DLD1 (cell line): ENCODE data around the gene TMOD1.

Experiments
- in situ Hi-C: cut with HindIII; loops from 2 replicates; pipeline ENCODE4 v1.10.0; 2017; ENCODE audit warnings: low sequenced_read_pairs

Gene TMOD1

DNA sequence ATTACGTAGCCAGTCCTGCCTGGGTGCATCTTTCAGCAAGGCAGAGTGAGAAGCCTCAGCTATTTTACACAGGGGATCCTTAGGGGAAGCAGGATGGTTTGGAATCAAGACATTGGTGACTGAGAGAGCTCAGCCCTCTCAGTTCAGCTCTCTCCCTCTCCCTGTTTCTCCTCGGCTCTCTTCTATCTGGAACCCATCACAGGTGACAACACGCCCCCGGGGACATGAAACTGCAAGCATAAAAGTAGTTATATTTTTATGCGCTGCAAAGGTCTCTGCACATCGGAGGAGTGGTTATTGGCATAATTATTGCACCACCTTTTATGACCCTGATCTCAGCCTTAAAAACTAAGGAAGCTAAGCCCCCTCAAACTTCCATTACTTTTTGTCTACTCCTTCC lies 14.2 kb downstream of the TMOD1 start:
- in situ Hi-C loops = no loop called here

DNA sequence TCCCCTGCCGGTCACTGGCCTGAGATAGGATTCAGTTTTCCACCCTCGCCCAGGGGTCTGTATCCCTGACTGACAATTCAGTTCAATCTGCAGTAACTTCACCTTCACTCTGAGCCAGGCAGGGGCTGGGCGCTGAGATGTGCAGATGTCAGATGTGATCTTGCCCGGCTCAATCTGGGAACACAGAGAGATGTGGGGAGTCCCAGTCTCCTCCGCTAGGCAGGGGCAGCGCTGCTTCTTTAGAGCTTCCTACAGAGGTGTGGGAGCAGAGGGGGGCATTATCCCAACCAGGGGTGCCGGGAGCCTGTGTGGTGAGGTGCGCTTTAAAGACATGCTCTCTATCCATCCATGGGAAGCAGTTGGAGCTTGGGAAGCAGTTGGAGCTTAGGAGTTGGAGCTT lies 14.6 kb downstream of the TMOD1 start:
- in situ Hi-C loops = no loop called here

- in situ Hi-C loops = no loop called here
These were observed 16.0 kb downstream of the TMOD1 start for GRCh38 chr9:97517331-97518089.

GRCh38 chr9:97518166-97518908 lies 16.9 kb downstream of the TMOD1 start:
- in situ Hi-C loops = no loop called here

DNA sequence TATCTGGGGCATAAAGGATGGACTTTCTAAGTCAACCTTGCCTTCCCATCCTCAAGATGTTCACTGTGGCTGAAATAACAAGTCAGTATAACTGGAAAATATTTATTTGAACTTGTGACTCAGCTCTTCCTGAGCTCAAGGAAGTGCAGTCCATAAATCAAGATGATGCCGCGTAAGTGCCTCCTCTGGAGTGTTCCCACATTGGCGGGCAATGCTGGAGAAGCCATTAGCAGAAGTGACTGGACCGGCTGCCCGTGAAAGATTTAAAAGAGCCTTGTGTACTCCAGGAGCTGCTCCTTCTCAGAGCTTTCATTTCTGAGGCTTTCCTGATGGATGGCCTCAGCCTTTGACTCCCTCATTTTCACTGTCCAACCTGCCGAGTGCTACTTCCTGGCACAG lies 17.4 kb downstream of the TMOD1 start:
- in situ Hi-C loops = no loop called here

- in situ Hi-C loops = no loop called here
These were observed 18.0 kb downstream of the TMOD1 start for GRCh38 chr9:97519441-97519970.

- in situ Hi-C loops = no loop called here
These were observed 20.3 kb downstream of the TMOD1 start for GRCh38 chr9:97521576-97522333.

DNA sequence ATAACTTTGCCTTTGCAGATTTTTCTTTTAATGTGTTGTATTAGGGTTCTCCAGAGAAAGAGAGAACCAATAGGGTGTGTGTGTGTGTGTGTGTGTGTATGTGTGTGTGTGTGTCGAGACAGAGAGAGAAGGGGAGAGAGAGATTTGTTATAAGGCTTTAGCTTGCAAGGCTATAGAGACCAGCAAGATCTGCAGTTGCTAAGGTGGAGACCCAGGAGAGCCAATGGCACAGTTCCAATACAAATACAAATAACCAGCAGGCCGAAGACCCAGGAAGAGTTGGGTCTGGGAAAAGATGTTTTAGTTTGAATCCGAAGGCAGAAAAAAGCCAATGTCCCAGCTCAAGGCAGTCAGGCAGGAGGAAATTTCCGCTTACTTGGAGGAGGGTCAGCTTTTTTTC lies 23.0 kb downstream of the TMOD1 start:
- in situ Hi-C loops = no loop called here

- in situ Hi-C loops = no loop called here
These were observed 24.0 kb downstream of the TMOD1 start for GRCh38 chr9:97525451-97525850.

DNA sequence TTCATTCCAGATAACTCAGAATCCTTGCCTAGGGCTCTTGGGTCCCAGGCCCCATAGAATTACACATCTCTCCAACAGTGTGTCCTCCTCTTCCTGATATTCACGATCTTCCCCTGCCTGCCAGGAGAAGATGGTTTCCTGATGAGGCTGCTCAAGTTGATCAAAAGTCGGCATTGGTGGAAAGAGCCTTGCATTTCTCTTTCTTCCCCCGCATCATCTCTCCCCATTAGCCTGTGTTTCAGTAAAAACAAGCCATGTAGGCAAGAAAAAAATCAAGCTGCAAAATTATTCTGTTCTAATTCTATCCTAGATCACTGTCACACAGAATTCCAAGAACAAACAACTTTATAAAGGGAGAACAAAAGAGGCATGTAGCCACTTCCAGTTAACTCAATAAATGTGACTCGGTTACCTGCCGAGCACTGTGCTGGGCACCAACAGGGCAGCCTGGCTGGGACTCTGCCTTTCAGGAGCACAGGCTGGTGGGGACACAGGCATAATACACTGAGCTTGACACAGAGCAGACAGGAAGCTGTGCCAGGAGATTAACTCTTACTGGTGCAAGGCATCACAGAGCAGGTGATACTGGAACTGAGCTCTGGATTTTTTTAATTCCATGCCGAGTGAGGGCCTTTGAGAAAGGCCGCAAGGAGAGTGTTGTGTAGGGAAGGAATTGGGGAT lies 25.6 kb downstream of the TMOD1 start:
- in situ Hi-C loops = no loop called here

DNA sequence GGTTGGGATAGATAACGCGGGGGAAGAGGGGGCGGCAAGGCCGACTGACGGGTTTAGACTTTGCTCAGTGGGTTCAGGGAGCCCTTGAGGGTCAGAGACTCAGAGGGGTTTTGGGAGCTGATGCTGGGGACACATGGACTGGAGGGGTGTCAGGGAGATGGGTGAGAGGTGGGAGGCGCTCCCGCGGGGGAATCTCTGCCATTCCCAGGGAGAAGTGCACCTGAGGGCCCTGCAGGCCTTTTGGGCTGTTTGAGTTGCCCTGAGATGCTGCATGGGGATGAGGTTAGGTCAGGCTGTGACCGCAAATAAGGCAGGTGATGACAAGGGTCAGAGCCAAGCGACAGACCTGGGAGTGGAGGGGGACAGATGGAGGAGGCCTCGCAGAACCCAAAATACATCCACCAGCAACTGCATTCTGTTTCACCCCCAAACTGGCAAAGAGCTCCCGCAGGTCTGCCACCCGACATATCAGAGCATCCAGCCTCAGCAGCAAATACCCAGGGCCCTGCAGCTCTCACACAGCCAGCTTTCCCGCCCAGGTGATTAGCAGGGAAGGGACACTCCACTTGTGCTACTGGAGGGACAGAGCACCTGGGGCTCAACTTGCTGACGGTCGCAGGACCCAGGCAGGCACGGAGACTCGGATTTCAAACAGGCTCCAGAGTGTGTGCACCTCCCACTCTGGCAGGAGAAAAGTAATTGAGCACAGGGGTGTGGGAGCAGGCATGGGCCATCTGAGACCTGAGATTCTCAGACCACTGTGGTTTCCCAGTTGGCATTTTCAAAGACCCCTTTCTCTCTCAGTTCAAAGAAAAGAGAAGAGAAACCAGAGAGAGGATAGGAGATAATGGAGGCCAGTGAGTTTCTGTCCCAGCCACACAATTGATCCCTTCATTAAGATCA lies 26.4 kb downstream of the TMOD1 start:
- in situ Hi-C loops = no loop called here

DNA sequence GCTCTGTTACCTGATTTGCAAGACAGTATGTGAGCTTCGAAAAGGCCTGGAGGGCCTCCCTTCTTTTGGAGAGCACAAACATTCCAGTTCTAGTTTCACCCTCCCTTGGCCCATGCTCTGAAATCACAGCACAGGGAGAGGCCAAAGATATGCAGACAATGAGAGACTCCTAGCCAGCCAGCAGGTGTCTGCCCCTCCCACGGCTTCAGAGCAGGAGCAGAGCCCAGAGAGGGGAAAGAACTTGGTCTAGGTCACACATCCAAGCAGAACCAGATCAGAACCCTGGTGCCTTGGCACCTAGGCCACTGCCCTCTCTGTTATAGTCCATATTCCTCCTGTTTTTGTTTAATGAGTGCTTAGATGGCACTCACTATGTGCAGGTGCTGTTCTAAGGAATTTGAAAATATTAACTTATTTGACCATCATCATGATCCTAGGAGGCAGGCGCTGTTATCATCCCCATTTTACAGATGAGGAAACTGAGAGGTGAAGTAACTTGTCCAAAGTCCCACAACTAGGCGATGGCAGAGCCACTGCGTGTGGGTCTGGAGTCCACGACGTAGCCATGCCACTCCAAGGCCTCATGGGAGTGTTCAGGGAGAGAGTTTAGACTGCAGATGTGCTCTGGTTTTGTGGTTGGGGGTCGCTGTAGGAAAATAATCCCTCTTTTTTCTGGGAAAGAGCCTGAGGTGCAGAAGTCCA lies 27.2 kb downstream of the TMOD1 start:
- in situ Hi-C loops = no loop called here

DNA sequence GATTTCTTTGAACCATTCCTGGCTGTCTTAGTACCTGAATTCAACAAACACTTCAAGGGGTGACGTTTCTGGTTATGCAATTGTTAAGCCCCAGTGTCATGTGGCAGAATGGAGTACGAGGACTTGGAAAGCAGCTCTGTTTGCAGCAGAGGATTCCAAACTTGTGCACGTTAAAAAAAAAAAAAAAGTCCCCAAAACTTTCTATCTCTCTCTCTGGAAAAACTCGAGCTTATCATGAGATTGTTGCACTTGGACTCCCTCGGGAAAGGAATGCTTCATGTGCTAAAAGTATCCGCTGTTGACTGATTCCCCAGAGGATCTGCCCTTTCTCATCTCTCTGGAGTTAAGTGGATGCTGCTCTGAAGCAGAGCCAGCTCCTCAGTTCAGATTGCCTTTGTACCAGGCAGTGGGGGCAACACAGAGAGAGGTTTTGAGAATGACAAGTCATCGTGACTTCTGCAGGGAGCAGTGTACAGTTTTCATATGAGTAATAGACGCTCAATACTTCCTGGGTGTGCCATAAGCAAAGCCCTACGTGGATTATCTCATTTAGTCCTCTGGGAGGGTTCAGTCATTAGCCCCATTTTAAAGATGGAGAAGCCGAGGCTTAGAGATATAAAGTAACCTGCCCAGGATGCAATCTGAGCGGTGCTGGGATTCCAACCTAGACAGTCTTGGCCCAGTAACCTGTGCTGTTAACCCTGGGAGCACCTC lies 28.1 kb downstream of the TMOD1 start:
- in situ Hi-C loops = no loop called here

DNA sequence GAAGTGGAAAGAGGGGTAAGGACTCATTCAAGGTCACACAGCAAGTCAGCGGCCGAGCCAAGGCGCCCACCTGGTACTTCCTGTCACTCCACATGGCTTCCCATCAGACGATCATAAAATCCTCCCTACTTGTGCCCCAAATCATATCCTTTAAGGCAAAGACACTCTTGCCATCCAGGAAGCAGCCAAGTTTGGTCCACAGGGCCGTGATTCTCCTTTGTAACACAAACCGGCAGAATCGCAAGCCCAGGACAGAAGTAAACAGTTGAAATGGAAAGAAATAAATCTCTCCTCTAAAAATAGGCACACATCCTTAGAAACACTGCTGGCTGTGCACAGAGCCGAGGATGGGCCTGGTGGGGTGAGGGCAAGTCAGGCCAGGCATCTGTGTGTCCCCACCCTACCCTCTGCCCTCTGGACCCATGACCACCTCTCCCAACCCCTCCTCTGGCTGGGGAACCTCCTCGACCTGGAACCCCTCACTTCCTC lies 30.5 kb downstream of the TMOD1 start:
- in situ Hi-C loops = no loop called here

DNA sequence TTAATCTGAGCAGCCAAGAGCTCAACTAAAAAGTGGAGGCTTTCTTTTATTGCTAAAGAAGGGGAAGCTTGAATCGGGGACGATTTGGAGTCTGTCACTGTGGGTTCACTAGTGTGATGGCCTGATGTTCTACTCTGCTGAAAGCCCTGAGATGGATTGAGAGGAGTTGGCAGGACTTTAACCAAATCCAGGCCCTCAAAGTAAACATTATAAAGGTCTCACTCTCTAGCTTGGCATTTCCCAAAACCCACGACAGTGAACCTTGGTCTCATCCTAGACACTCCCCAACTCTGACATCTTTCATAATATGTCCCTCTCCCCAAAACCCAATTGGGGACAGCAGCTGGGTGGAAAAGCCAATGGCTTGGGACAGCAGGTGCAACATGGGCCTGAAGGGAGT lies 32.7 kb downstream of the TMOD1 start:
- in situ Hi-C loops = no loop called here

DNA sequence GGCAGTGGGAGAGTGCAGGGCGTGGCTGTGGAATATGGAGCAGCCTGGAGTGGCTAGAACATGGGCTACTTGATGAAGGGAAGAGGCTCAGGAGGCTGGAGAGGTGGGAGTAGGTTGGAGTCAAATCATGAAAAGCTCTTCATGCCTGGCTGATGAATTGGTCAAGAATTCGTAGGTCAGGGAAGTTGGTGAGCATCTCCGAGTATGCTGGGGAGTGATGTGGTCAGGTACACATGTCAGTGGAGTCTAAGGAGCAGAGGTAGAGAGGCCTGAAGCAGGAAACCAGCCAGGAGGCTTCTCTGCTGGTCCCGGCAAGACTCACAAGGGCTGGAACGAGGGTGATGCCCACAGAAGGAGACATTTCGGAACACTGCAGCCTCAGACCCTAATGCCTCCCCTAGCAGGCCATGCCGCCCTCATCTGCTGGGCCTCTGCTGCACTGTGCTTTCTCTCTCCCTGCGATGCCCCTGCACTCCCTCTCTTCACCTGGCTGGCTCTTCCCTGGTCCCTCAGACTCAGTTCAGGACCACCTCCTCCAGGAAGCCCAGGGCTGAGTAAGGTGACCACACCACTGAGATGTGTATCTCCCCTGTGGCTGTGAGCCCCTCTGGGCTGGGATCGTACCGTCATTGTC lies 33.6 kb downstream of the TMOD1 start:
- in situ Hi-C loops = no loop called here

DNA sequence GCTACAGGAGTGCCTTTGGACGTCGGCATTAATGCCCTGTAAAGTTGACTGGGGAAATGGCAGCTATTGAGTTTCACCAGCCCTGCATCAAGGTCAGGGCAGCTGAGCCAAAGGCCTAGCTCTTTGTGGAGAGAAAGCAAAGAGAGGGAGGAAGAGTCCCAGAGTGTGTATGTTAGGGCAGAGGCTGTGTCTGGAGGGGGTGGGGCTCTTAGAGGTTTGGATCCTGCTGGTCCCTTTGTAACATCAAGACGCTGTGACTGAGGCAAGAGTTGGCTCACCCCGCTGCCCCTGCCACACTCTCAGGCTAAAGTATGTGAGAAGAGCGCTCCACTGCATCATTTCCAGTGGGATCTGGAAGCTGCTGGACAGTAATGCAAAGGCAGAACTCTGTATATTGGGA lies 34.3 kb downstream of the TMOD1 start:
- in situ Hi-C loops = no loop called here

DNA sequence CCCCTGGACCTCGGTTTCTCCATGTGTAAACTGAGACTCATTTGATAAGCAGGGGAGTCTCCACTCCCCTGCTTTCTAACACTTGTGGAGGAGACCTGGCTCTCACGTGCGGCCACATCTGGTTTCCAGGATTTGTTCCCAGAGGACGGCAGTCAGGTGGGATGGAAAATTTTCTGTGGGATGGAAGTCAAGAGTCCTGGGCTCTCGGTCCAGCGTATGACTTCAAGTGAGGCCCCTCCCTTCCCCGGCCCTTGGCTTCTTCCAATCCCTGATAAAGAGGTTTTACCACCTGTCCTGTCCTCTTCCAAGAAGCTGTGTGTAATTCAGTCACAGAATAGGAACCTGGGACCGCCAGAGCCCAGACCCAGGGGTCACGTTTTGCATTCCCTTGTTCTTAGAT lies 35.0 kb downstream of the TMOD1 start:
- in situ Hi-C loops = no loop called here
